Neural progenitor cell (in vitro differentiated cells): Measurements from ENCODE around the gene UCMA. TPM values are rescaled to one million over a fixed set of nuclear protein-coding genes. Genes with fewer than 3 reads are reported as not detected.

ENCODE experiments used
- DNase-seq: peaks from one replicate; pipeline ENCODE4 v3.0.0-alpha.2; 2016; ENCODE audit warnings: low spot score
- H2AFZ ChIP-seq: fragments of 200-600 bp; sonication (generic); replicated peaks from 2 replicates; pipeline ENCODE4 v1.6.1; 2016; ENCODE audit warnings: antibody characterized with exemption
- H3F3A ChIP-seq: fragments of 200-600 bp; sonication (generic); 2 replicates; pipeline ENCODE4 v1.6.1; 2016; ENCODE audit warnings: antibody characterized with exemption, low read depth
- H3K27ac ChIP-seq: fragments of 200-600 bp; sonication (generic); 2 replicates; pipeline ENCODE4 v1.5.1; 2016; ENCODE audit warnings: mild to moderate bottlenecking
- H3K27me3 ChIP-seq: fragments of 200-600 bp; sonication (generic); 2 replicates; pipeline ENCODE4 v1.6.1; 2016; ENCODE audit warnings: mild to moderate bottlenecking, moderate library complexity
- H3K36me3 ChIP-seq: fragments of 200-600 bp; sonication (generic); 2 replicates; pipeline ENCODE4 v1.5.1; 2016
- H3K4me1 ChIP-seq: fragments of 200-600 bp; sonication (generic); 2 replicates; pipeline ENCODE4 v1.6.1; 2016; ENCODE audit warnings: mixed run types
- H3K4me2 ChIP-seq: fragments of 200-600 bp; sonication (generic); 2 replicates; pipeline ENCODE4 v1.6.1; 2016
- H3K4me3 ChIP-seq: fragments of 200-600 bp; sonication (generic); 2 replicates; pipeline ENCODE4 v1.5.1; 2016
- H3K79me2 ChIP-seq: fragments of 200-600 bp; sonication (generic); 2 replicates; pipeline ENCODE4 v1.6.1; 2016; ENCODE audit warnings: low read depth
- H3K9ac ChIP-seq: fragments of 200-600 bp; sonication (generic); 2 replicates; pipeline ENCODE4 v1.6.1; 2016
- H3K9me3 ChIP-seq: fragments of 200-600 bp; sonication (generic); 2 replicates; pipeline ENCODE4 v1.5.1; 2016; ENCODE audit warnings: low read depth
- H4K20me1 ChIP-seq: fragments of 200-600 bp; sonication (generic); 2 replicates; pipeline ENCODE4 v1.6.1; 2016; ENCODE audit warnings: low read depth
- H3K27ac Mint-ChIP-seq: 3 replicates; pipeline ENCODE4 v1.8.0; 2021; ENCODE audit warnings: mixed read lengths
- H3K27me3 Mint-ChIP-seq: 2 replicates; pipeline ENCODE4 v1.8.0; 2022; ENCODE audit warnings: low read depth, mild to moderate bottlenecking, inconsistent platforms, moderate library complexity, mixed read lengths; ENCODE audit not compliant: insufficient read depth
- H3K36me3 Mint-ChIP-seq: 3 replicates; pipeline ENCODE4 v1.8.0; 2021; ENCODE audit warnings: mixed read lengths
- H3K4me1 Mint-ChIP-seq: 3 replicates; pipeline ENCODE4 v1.8.0; 2021; ENCODE audit warnings: mixed read lengths
- H3K4me3 Mint-ChIP-seq: 3 replicates; pipeline ENCODE4 v1.8.0; 2021; ENCODE audit warnings: mild to moderate bottlenecking, moderate library complexity, mixed read lengths
- H3K9me3 Mint-ChIP-seq: 3 replicates; pipeline ENCODE4 v1.8.0; 2020; ENCODE audit warnings: mixed read lengths
- EZH2 ChIP-seq: fragments of 200-600 bp; sonication (generic); IDR thresholded peaks from 2 replicates; pipeline ENCODE4 v1.6.1; 2017; ENCODE audit warnings: antibody characterized with exemption, mild to moderate bottlenecking, moderate library complexity
- EZH2phosphoT487 ChIP-seq: fragments of 200-600 bp; sonication (generic); IDR thresholded peaks from 2 replicates; pipeline ENCODE4 v1.6.1; 2017; ENCODE audit warnings: antibody characterized with exemption
- total RNA-seq: library from RNA; depleted of rRNA; stranded (reverse); fragments of >200 nt; gene quantifications from 2 replicates; pipeline ENCODE4 v1.2.3, GENCODE V29; 2015; ENCODE audit warnings: low replicate concordance
- TF ChIP-seq, protein P1 (sequence below): fragments of 200-600 bp; sonication (generic); IDR thresholded peaks from 2 replicates; pipeline ENCODE4 v1.5.1; 2017; ENCODE audit warnings: antibody characterized with exemption, mild to moderate bottlenecking

Gene UCMA
- total RNA-seq, 1 donor from 2014 or later, result not detected

DNA sequence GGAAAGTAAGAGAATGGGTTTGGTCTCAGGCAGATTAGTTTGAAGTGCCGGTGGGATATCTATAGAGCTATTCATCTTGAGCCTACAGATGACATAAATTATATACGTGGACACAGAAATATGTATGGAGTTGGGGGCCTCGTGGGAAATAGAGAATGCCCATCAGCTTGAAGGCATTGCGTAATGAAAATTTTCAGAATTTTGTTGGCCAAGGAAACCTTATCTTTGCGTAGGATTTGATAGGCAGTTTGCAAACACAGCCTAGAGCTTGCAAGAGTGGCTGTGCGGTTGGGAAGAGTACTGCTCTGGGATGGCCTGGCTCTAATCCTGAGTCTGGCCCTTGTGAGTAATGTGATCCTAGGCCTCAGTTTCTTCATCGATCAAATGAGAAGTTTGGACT, 40.5 kb downstream of the UCMA start:
- H3K9me3 Mint-ChIP-seq, result no peaks in the 10 kb centered on the region

DNA sequence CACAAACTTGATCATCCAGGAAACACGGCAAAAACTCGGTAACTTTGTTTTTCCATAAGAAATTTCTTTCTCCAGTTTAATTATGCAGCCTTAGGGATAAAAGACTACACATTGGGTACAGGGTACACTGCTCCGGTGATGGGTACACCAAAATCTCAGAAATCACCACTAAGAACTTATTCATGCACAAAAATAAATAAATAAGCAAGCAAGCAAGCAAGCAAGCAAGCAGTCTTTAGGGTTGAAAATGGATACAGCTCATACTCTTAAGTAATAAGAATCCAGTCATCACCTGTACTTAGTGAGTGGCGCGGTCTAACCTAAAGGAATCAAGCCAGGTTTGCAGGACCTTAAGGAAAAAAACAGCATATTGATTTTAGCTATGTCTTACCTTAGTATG, 42.8 kb downstream of the UCMA start:
- Histone ChIP-seq H3K4me3 (no peak overlapping the region), H2AFZ (no peak overlapping the region), H3K36me3 (peaks cover 19% of the 10 kb centered on the region), H3K27me3 (no peaks in the 10 kb centered on the region), H3K79me2 (no peaks in the 10 kb centered on the region), H3K4me2 (no peak overlapping the region), H4K20me1 (no peaks in the 10 kb centered on the region), H3K4me1 (no peaks in the 10 kb centered on the region), H3K9ac (no peak overlapping the region), H3K27ac (no peak overlapping the region), H3K9me3 (no peaks in the 10 kb centered on the region), H3F3A (no peaks in the 10 kb centered on the region)
- DNase-seq, result no peak
- Mint-ChIP-seq H3K9me3 (no peaks in the 10 kb centered on the region), H3K27ac (no peak overlapping the region), H3K4me1 (no peaks in the 10 kb centered on the region), H3K4me3 (no peak overlapping the region), H3K27me3 (peaks cover 3% of the 10 kb centered on the region), H3K36me3 (peaks cover 37% of the 10 kb centered on the region)
- no peak for TF ChIP-seq EZH2
- TF ChIP-seq, protein P1, sequence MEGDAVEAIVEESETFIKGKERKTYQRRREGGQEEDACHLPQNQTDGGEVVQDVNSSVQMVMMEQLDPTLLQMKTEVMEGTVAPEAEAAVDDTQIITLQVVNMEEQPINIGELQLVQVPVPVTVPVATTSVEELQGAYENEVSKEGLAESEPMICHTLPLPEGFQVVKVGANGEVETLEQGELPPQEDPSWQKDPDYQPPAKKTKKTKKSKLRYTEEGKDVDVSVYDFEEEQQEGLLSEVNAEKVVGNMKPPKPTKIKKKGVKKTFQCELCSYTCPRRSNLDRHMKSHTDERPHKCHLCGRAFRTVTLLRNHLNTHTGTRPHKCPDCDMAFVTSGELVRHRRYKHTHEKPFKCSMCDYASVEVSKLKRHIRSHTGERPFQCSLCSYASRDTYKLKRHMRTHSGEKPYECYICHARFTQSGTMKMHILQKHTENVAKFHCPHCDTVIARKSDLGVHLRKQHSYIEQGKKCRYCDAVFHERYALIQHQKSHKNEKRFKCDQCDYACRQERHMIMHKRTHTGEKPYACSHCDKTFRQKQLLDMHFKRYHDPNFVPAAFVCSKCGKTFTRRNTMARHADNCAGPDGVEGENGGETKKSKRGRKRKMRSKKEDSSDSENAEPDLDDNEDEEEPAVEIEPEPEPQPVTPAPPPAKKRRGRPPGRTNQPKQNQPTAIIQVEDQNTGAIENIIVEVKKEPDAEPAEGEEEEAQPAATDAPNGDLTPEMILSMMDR, result no peak
- TF ChIP-seq EZH2phosphoT487, result no peak

More for the DNA sequence above, 40.5 kb downstream of the UCMA start:
- no peaks in the 10 kb centered on the region for H3K27me3 ChIP-seq
- H3K27ac ChIP-seq, result no peak overlapping the region
- no peaks in the 10 kb centered on the region for H3K4me1 ChIP-seq
- H3K9me3 ChIP-seq, result no peaks in the 10 kb centered on the region
- H3K4me3 ChIP-seq, result no peak overlapping the region
- H3K79me2 ChIP-seq, result no peaks in the 10 kb centered on the region
- H3F3A ChIP-seq, result no peaks in the 10 kb centered on the region
- peaks cover 11% of the 10 kb centered on the region for H3K36me3 ChIP-seq
- no peak overlapping the region for H3K27ac Mint-ChIP-seq
- no peak for DNase-seq
- H3K9ac ChIP-seq, result no peak overlapping the region
- no peak overlapping the region for H3K4me3 Mint-ChIP-seq
- H2AFZ ChIP-seq, result no peak overlapping the region
- H3K27me3 Mint-ChIP-seq, result no peaks in the 10 kb centered on the region
- TF ChIP-seq, protein P1, result no peak
- no peak for TF ChIP-seq EZH2phosphoT487
- no peak for TF ChIP-seq EZH2
- H4K20me1 ChIP-seq, result no peaks in the 10 kb centered on the region
- H3K36me3 Mint-ChIP-seq, result peaks cover 25% of the 10 kb centered on the region
- no peaks in the 10 kb centered on the region for H3K4me1 Mint-ChIP-seq
- H3K4me2 ChIP-seq, result no peak overlapping the region

DNA sequence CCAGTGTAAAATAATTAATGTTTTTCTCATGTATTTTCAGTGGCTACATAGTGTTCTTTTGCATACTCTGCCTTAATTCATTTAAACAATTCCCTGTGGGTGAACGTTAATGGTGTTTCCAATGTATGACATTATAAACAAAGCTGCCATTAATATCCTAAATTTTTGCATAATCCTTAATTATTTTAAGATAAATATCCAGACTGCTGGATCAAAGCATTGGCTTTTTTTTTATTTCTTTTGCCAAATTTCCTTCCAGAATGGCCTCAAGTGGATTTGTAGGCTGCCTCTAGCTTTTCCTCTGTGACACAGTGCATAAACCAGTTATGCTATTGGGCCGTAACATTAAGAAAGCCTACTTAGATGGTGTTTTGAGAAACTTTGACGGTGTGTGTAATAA, 43.4 kb downstream of the UCMA start:
- Histone ChIP-seq H3K4me3 (no peak overlapping the region), H3K36me3 (peaks cover 24% of the 10 kb centered on the region), H3K4me1 (no peaks in the 10 kb centered on the region), H3K27me3 (no peaks in the 10 kb centered on the region), H3F3A (no peaks in the 10 kb centered on the region), H3K27ac (no peak overlapping the region), H3K9ac (no peak overlapping the region), H2AFZ (no peak overlapping the region), H3K79me2 (no peaks in the 10 kb centered on the region), H3K4me2 (no peak overlapping the region), H3K9me3 (no peaks in the 10 kb centered on the region), H4K20me1 (no peaks in the 10 kb centered on the region)
- no peaks in the 10 kb centered on the region for H3K9me3 Mint-ChIP-seq
- no peak for DNase-seq
- H3K36me3 Mint-ChIP-seq, result peaks cover 42% of the 10 kb centered on the region
- TF ChIP-seq EZH2 (no peak), EZH2phosphoT487 (no peak)
- TF ChIP-seq, protein P1, result no peak
- no peaks in the 10 kb centered on the region for H3K4me1 Mint-ChIP-seq
- no peak overlapping the region for H3K27ac Mint-ChIP-seq
- H3K4me3 Mint-ChIP-seq, result no peak overlapping the region
- peaks cover 3% of the 10 kb centered on the region for H3K27me3 Mint-ChIP-seq

DNA sequence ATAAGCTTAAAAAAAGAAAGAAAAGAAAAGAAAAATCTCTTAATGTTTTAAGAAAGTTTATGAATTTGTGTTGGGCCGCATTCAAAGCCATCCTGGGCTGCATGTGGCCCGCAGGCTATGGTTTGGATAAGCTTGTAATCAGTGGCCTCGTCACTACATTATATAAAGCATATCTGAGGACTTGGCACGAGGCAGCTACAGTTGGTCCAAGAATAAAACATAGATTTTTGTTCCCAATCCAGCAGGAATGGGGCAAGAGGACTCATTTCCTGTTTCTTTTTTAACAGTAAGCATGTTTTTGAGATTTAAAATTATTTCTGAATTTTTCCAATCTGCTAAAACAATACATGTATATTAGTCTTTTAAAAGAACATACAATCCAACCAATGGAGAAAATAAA, 44.2 kb downstream of the UCMA start:
- no peak overlapping the region for H2AFZ ChIP-seq
- no peaks in the 10 kb centered on the region for H3K9me3 ChIP-seq
- Mint-ChIP-seq H3K27ac (no peak overlapping the region), H3K4me1 (no peaks in the 10 kb centered on the region), H3K27me3 (peaks cover 3% of the 10 kb centered on the region), H3K36me3 (peaks cover 45% of the 10 kb centered on the region), H3K4me3 (no peak overlapping the region), H3K9me3 (no peaks in the 10 kb centered on the region)
- TF ChIP-seq, protein P1, result no peak
- TF ChIP-seq EZH2 (no peak), EZH2phosphoT487 (no peak)
- H3K79me2 ChIP-seq, result no peaks in the 10 kb centered on the region
- no peak overlapping the region for H3K27ac ChIP-seq
- no peak overlapping the region for H3K4me3 ChIP-seq
- H3K9ac ChIP-seq, result no peak overlapping the region
- no peaks in the 10 kb centered on the region for H4K20me1 ChIP-seq
- H3K4me2 ChIP-seq, result no peak overlapping the region
- DNase-seq, result no peak
- no peaks in the 10 kb centered on the region for H3F3A ChIP-seq
- no peaks in the 10 kb centered on the region for H3K4me1 ChIP-seq
- H3K27me3 ChIP-seq, result no peaks in the 10 kb centered on the region
- peaks cover 24% of the 10 kb centered on the region for H3K36me3 ChIP-seq
